GM23338 (cell line): ENCODE results near the gene FAM162B.

Experiments used
- CTCF ChIP-seq, 2 experiments: fragments of 200-600 bp in 1 of 2; sonication (generic) in 1 of 2; conservative IDR thresholded peaks; 2 replicates each; pipeline versions ENCODE4 v1.5.1 to v1.6.1; 2016 to 2017; ENCODE audit warnings: antibody characterized with exemption in 2 of 2, low read depth in 2 of 2, mild to moderate bottlenecking in 2 of 2, moderate library complexity in 1 of 2
- EZH2phosphoT487 ChIP-seq: fragments of 200-600 bp; sonication (generic); IDR thresholded peaks from one replicate; pipeline ENCODE4 v1.8.1; 2018; ENCODE audit warnings: antibody characterized with exemption; ENCODE audit not compliant: unreplicated experiment

DNA sequence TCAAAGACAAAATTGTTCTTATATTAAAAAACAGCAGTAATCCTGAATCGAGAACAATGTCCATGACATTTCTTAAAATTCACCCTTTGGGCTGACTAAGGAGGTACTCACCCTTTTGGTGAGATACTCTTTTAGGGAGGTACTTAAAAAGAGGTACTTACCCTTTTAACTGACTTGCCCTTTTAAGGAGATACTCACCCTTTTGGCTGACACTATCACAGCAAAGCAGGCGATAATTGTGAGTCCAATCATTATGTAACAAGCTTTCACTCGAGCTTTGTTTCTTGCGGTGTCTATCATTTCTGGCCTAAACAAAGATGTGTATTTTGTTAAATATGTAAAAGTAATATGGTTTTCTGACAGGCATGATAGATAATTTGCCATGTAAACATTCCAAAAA, 3.7 kb downstream of the FAM162B start:
- TF ChIP-seq CTCF (conservative IDR thresholded peaks at IDR 0.05; ENCODE audit: low read depth in 2 of 2) (no peak), EZH2phosphoT487 (no peak)
